Retina (tissue), 1 donor: ENCODE data around the gene SORBS2.

Source experiments
- DNase-seq: peaks from one replicate; pipeline ENCODE4 v3.0.0-alpha.2; 2016

Gene SORBS2

GRCh38 chr4:185797596-185798338 lies 14.2 kb downstream of the SORBS2 start:
- DNase-seq, result no peak

DNA sequence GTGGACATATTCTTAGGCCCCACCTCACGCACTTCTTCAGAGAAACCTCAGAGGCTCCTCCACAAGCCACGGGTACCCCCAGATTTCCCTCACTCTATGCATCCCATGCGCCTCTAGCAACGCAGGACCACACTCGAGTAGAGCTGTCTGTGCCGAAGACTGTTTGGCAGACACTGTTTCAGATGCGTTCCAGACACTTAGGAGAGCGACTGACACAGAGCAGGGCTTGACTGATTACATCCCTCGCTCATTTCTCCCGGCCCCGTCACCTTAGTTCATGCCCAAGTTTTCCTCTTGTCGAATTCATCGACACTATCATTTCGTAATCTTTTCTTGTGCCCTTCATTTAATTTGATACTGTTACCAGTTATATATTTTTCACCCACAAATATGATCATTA lies 15.0 kb downstream of the SORBS2 start:
- DNase-seq, result no peak

- DNase-seq, result no peak
Measured at GRCh38 chr4:185796176-185796575, 15.8 kb downstream of the SORBS2 start.

DNA sequence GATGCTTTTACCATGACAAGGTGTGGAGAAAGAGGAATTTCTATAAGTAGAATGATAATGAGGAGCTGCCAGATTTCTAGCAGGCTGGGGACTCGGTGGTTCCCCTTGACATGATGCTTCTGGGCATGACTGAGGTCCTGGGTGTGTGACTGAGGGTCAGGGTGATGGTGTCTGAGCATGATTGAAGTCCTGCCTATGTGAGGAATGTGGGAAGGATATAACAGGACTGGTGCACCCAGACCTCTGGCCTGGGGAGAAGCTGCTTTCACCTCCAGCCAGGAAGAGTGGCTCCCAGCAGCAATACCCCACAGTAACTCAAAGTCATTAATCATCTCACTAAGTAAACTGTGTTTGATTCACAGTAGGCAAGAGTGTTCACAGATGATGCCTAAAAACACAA lies 17.4 kb downstream of the SORBS2 start:
- no peak for DNase-seq

DNA sequence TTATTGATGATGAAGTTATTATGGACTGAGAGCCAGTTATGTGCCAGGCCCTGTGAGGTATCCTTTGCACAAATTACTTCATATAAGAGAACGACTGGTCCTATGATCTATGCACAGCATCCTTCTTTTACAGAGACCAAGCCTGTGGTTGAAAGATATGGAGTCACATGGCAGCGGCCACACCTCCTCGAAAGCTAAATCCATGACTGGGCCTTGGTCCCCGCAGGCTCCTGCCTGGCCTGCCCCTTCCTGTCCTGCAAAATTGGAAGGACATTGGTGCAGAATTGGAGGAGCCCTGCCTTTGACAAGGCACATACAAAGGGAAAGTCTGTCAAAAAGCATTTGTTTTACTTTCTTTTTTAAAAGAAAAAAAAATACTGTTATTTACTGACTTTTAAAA lies 18.3 kb downstream of the SORBS2 start:
- no peak for DNase-seq

DNA sequence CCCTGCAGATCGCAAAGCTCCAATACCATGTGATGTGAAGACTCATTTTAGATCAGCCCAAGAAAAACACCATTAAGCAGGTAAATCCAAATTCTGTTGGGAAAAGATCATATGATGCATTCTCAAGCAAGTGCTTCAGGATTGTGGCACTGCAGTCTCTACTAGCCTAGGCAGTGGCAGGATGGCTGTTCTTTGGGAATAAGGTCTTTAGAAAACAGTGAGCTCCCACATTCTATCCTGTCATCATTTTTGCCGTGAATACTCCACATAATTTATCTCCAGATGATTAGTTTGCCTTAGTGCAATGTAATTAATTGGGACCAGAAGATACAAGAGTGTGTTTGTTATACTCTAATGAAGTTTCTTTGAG lies 18.9 kb downstream of the SORBS2 start:
- DNase-seq, result no peak

DNA sequence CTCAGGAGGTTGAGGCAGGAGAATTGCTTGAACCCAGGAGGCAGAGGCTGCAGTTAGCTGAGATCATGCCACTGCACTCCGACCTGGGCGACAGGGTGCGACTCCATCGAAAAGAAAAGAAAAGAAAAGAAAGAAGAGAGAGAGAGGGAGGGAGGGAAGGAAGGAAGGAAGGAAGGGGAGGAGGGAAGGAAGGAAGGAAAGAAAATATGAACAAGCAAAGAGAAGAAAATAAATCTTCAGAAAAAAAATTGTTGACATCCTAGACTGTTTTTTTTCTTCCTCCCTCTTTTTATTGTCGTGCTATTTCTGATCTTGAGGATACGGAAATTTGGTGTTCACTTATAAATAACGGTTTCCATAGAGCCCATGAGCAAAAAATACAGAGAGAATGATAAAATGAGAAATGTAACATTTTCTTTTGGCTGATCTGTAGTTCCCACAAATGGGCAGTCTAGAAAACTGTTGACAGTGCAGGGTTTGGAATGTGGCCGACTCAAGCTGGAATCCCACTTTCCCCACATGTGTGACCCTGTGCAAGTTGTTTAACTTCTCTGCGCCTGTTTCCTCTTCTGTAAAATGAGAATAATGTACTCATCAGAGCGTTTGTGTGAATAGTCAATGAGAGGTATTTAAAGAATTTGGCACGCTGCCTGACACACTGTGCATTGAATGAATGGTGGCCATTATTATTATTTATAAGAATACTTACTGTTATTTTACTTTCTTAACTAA lies 19.4 kb downstream of the SORBS2 start:
- no peak for DNase-seq

DNA sequence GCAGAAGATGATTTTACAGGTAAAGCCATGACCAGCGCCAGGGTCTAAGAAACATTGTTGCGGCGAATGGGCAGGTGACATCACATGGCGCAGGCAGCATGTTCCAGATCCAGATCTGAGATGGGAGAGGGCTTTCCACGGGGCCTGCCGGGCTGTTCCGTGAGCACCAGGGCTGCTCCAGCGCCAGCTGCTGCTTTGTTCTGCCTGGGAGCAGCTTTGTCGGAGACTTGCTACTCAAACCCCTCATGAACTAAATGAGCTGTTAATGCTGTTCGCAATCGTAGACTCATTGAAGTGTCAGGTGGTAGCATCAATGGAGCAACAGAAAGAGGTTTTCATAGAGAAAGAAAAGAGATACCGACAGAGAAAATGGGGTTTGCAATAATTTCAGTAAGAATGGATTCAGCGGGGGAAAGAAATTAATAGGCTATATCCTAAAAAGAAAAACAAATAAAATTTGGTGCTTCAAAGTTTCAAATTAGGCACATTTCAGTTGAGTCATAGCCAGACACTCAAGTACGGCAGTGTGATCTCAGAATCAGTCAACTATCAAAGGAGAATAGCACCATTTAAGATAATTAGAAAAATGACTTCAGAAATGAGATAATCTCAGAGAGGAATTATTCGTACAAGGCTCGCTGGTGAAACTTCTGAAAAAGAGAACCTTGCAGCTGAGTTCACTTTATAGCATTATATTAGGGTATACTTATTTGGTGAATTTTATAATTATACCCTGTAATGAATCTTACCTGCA lies 23.9 kb downstream of the SORBS2 start:
- peak; percentile 56 for DNase-seq

GRCh38 chr4:185786422-185786821 lies 25.6 kb downstream of the SORBS2 start:
- no peak for DNase-seq

DNA sequence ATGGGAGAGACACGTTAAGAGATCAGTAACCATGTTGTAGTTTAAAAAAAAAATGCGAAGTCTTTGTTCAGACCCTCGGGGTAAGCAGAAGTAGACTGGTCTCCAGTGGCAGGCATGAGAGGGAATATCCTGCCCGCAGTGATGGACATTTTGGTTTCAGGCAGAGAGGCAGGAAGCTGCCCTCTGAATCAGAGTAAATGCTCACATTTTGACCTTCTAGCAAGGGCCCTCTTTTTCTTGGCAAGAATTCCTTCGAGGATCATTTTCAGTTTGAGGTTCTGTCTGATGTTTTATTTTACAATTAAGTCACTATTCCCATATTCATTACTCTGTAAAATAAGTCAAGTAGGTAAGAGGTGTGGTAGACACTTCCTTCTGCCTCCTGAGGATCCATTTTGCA lies 28.4 kb downstream of the SORBS2 start:
- no peak for DNase-seq

DNA sequence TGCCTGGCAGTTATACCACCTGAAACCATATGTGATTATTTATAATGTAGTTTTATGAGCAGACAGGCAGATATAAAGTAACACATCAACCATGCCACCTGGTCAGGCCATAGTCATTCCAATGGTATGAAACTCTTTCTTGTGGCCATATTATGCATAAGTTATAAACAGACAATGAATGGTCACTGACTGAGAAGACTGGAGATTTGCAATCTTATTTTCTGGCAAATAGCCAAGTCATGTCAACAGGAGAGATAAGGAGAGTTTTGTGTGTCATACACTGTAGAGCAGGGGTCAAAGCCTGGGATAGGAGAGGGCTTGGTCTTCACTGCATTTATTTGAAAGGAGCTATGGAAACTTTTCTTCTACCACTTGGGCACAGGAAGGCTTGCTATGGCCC lies 29.5 kb downstream of the SORBS2 start:
- DNase-seq, result no peak

- DNase-seq, result no peak
Measured at GRCh38 chr4:185781555-185782215, 30.3 kb downstream of the SORBS2 start.

GRCh38 chr4:185780472-185780871 lies 31.5 kb downstream of the SORBS2 start:
- DNase-seq, result no peak

GRCh38 chr4:185779517-185779916 lies 32.5 kb downstream of the SORBS2 start:
- DNase-seq, result no peak

GRCh38 chr4:185778307-185778706 lies 33.7 kb downstream of the SORBS2 start:
- no peak for DNase-seq

DNA sequence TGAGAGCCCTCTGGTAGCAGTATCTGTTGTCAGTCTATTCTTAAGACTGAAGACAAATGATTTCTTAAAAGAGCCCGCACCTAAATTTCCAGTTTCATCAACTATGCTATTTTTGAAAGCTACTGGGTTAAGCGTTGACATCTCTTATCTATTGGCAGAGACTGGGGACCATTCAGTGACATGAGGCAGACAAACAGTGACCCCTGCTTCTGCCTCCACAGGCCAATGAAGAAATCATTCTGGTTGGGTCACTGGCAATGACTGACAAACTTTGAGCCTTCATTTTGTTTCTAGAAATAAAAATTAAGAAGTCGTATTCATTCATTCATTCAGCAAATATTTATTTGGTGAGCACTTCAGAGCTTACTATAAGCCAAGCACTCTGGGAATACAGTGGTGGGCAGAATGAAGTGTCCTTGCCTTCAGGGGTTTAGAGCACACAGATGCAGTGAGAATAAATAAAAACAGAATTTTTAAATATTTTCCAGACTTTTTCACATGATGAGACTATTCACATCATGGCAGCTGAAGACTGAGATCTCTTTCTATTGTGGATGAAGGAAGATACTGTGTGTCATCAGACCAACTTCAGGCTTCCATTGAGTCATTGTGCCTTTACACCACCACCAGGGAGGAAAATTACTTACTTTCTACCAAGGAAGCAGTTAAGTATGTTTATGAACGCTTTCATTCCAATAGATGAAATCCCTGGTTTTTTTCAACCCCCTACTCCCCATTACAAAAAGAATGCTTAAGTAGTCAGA lies 36.0 kb downstream of the SORBS2 start:
- DNase-seq, result no peak

DNA sequence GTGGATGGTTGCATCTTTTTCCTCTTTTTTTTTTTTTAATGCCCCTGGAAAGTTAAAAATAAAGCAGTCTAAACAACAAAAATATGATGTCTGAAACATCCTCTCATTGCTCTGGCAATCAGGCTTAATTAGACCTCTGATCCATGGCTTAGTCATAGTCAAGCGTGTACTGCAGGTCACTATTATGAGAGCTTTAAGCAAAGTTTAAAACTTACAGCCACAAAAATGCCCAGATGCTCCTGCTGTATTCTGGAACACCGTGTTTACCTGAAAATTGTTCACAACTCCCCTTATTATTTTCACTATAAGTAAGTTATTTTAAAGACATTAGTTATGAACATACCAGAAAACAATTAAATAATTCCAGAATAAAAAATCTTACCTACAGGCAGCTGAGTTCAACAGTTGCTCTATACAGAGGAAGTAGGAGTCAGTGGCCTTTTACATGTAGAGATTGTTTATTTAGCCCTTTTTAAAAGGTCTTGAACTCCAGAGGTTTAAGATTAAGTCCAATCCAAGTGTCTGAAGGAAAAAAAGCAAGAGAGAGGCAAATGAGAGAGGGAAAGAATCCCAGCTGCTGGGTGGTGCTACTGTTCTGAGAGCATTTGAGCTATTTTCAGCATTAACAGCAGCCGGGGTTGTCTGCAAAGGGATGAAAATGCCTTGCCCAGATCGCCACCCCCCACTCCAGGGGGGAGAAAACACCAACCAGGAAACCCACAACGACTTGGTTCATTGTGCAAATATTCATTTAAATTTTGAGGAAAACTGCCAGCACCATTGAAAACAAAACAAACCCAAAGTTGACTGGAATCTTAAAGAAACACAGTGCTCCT lies 36.9 kb downstream of the SORBS2 start:
- no peak for DNase-seq

DNA sequence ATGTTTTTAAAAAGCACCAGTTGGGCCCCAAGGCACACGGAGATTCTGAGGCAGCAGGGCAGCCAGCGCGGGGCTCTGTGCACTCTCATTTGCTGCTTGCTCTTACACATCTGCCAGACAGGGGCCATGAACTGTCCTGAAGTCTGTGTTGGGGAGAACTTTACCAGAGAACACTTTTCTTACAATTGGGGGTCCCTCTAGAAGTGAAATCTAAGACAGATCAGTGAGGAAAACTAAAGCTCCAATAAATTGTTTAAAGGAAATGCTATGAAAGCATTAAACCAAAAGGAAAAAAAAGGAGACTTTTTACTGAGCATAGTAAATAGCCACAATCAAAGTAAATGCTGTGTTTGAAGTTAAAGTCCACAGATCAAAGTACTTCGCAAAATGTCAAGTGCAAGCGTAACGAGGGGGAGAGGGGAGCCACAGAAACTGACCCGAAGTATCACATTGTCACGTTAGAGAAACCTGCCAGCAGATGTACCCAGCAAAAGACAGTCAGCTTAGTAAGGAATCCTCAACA lies 37.8 kb downstream of the SORBS2 start:
- no peak for DNase-seq

DNA sequence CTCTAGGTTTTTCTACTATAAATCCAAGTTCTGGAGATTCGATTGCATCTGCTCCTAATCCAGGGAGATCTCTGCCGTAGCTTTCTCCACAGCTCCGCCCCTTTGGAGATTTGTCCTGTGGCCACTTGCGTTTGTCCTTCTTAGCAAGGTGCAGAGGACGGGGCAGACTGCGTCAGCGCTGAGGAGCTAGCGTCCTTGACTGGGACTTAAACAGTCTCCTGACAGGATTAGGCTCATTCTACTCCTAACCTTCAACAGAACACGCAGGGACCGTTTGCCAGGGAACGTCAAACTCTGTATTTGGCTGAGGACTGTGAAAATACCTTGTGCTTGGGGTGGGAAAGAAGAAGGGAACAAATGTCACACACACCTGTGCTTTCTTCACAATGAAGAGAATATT lies 38.6 kb downstream of the SORBS2 start:
- no peak for DNase-seq

DNA sequence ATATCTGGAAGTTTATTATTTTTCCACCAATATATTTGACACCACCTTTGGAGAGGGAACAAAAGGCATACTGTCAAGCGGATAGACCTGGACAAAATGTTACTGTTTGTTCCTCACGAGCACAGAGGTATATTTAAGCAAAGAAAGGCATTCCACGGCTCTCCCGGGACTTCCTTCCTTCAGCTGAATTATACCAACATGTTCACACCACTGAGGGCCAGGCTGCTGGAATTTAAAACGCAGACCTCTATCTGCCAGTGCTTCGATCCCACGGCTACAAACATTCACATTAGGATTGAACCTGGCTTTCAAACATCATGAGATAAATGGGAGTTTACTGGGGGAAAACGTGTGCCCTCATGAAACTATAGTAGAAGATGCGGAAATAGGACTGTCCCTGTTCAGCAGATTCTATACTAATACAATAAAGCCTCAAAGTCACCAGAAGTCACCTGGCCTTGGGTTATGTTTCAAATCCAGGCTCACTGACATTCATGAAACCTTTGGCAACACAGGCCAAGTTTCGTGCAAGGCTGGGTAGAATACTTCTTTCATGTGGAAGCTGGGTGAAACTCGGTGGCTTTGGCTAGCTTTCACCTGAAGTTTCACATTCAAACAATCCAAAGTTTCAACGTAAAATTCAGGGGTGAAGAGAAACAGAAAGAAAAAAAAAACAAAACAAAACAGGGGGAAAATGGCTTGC lies 39.5 kb downstream of the SORBS2 start:
- DNase-seq, result no peak
